ENCODE results near the gene DNAJC5G. TPM values are rescaled to one million over a fixed set of nuclear protein-coding genes. Genes with fewer than 3 reads are reported as not detected.

DNAJC5G gene
- total and polyA plus RNA-seq, 9 of the 15 experiments (the other 6 are each of a cell fraction or from before 2014, with no cell fraction given): not detected

- TF ChIP-seq UBTF (IDR thresholded peaks at IDR 0.05; ENCODE audit: borderline replicate concordance in 1 of 2, low read depth in 2 of 2, low read length in 2 of 2) (peak in 1 of 2 experiments; percentile 22; a peak in 1 of 4 replicates), AFF1 (IDR thresholded peaks at IDR 0.05; ENCODE audit: low read depth in 1 of 2, partially characterized antibody in 2 of 2) (peak in 1 of 2 experiments; percentile 10), ZNF699 (CRISPR knock-in tag; IDR thresholded peaks at IDR 0.05; ENCODE audit: insufficient replicate concordance) (no peak), POLR3G (IDR thresholded peaks at IDR 0.05; ENCODE audit: extremely low read depth, insufficient read length, insufficient replicate concordance) (no peak), ARNT (IDR thresholded peaks at IDR 0.05) (0 out of 4 replicates have a peak, but pooled peaks of 1 of the 2 experiments have one; percentile 48), ZNF668 (CRISPR knock-in tag; IDR thresholded peaks at IDR 0.05) (no peak), MAX (CRISPR knock-in tag; IDR thresholded peaks at IDR 0.05) (peak; percentile 64), SOX6 (IDR thresholded peaks at IDR 0.05) (peak; percentile 51; the same call in 1 of the 2 replicates), ZNF197 (CRISPR knock-in tag; IDR thresholded peaks at IDR 0.05; ENCODE audit: low read depth) (no peak), STAG1 (CRISPR knock-in tag; IDR thresholded peaks at IDR 0.05; ENCODE audit: borderline replicate concordance) (0 out of 2 replicates have a peak, but pooled peaks have one; percentile 8), ZNF384 (IDR thresholded peaks at IDR 0.05; ENCODE audit: low read depth, low read length) (0 out of 2 replicates have a peak, but pooled peaks have one; percentile 12), ZNF445 (CRISPR knock-in tag; IDR thresholded peaks at IDR 0.05; ENCODE audit: low read depth) (no peak), CBX8 (IDR thresholded peaks at IDR 0.05; ENCODE audit: borderline replicate concordance, extremely low read depth, low read depth, low read length, poor library complexity, severe bottlenecking) (no peak), PURB (CRISPR knock-in tag; IDR thresholded peaks at IDR 0.05; ENCODE audit: low read depth) (no peak), L3MBTL2 (IDR thresholded peaks at IDR 0.05) (peak; percentile 51; the same call in 1 of the 2 replicates), SREBF1 (IDR thresholded peaks at IDR 0.05; ENCODE audit: borderline replicate concordance, low read depth, low read length) (no peak), POLR2AphosphoS5 (IDR thresholded peaks at IDR 0.05; ENCODE audit: control insufficient read depth, insufficient read depth, low read depth, low read length) (peak; percentile 36; the same call in 1 of the 2 replicates), LEF1 (IDR thresholded peaks at IDR 0.05) (peak; percentile 42; the same call in 1 of the 2 replicates), SMARCA4 (IDR thresholded peaks at IDR 0.05) (peak; percentile 92), JUN (IDR thresholded peaks at IDR 0.05; ENCODE audit: borderline replicate concordance, low read depth, low read length) (peak; percentile 100), JUN (CRISPR knock-in tag; IDR thresholded peaks at IDR 0.05; ENCODE audit: borderline replicate concordance) (no peak)
Observed at GRCh38 chr2:27320958-27321543, 45.8 kb downstream of the DNAJC5G start (continued).

Measured in K562 (cell line).